ENCODE measurements around the gene LPP. TPM values are rescaled to one million over a fixed set of nuclear protein-coding genes. Genes with fewer than 3 reads are reported as not detected.

Gene LPP
- total RNA-seq, 4 donors from 2014 or later: 1,872 to 3,079 (median 2,300) TPM

- intact Hi-C loops (cut with DNase I): no loop called here
- DNase-seq (ENCODE audit: extremely low spot score): no peak
- Histone ChIP-seq H3K4me3 (no peak overlapping the region), H3K27me3 (no peaks in the 10 kb centered on the region), H3K4me1 (peaks cover 0 to 20% (median 16%) of the 10 kb centered on the region in 4 donors), H3K9me3 (no peaks in the 10 kb centered on the region), H3K27ac (replicated peaks in 1 of 4) (no peak overlapping the region), H3K36me3 (no peaks in the 10 kb centered on the region)
- 90% methylated on average over 3 of the region's 3 CpGs for whole genome bisulfite sequencing
- TF ChIP-seq POLR2AphosphoS5 (IDR thresholded peaks at IDR 0.05): no peak
- TF ChIP-seq POLR2A (IDR thresholded peaks at IDR 0.05; ENCODE audit: low read depth): no peak
- no peak for TF ChIP-seq CTCF (IDR thresholded peaks at IDR 0.05)
- no peak for TF ChIP-seq EP300 (IDR thresholded peaks at IDR 0.05)
These were observed 6.2 kb upstream of the LPP start for GRCh38 chr3:188147782-188148181.

- Histone ChIP-seq H3K27me3 (no peaks in the 10 kb centered on the region), H3K9me3 (no peaks in the 10 kb centered on the region), H3K27ac (replicated peaks in 1 of 4) (no peak overlapping the region), H3K4me3 (no peak overlapping the region), H3K36me3 (no peaks in the 10 kb centered on the region), H3K4me1 (peaks cover 0 to 22% (median 17%) of the 10 kb centered on the region in 4 donors)
- no peak for DNase-seq (ENCODE audit: extremely low spot score)
- intact Hi-C loops (cut with DNase I): no loop called here
- TF ChIP-seq POLR2AphosphoS5 (IDR thresholded peaks at IDR 0.05) (no peak), CTCF (IDR thresholded peaks at IDR 0.05) (no peak)
- 52% methylated on average over 1 of the region's 1 CpG for WGBS
These were observed 5.6 kb upstream of the LPP start for GRCh38 chr3:188148318-188148717.

GRCh38 chr3:188149587-188149986 is 4.4 kb upstream of the LPP start:
- TF ChIP-seq POLR2A (IDR thresholded peaks at IDR 0.05; ENCODE audit: low read depth) (no peak), CTCF (IDR thresholded peaks at IDR 0.05) (no peak), EP300 (IDR thresholded peaks at IDR 0.05) (no peak), POLR2AphosphoS5 (IDR thresholded peaks at IDR 0.05) (no peak)
- Histone ChIP-seq H3K27me3 (no peaks in the 10 kb centered on the region), H3K9me3 (no peaks in the 10 kb centered on the region), H3K27ac (replicated peaks in 1 of 4) (no peak overlapping the region), H3K36me3 (no peaks in the 10 kb centered on the region), H3K4me1 (peaks cover 0 to 24% (median 17%) of the 10 kb centered on the region in 4 donors), H3K4me3 (no peak overlapping the region)
- no peak for DNase-seq (ENCODE audit: extremely low spot score)
- intact Hi-C loops (cut with DNase I): no loop called here
- WGBS: 88% methylated on average over 9 of the region's 9 CpGs

GRCh38 chr3:188150982-188151381 is 3.0 kb upstream of the LPP start:
- Histone ChIP-seq H3K4me1 (peaks cover 3 to 36% (median 27%) of the 10 kb centered on the region in 4 donors), H3K27ac (replicated peaks in 1 of 4) (peak overlapping the region; percentile 98 to 99 (median 99)), H3K36me3 (no peaks in the 10 kb centered on the region), H3K9me3 (no peaks in the 10 kb centered on the region), H3K4me3 (no peak overlapping the region), H3K27me3 (no peaks in the 10 kb centered on the region)
- intact Hi-C loops (cut with DNase I): loop anchor here (5.0 kb wide), 2 partner anchors 71 to 99 kb away; no protein-coding TSS in a partner anchor
- WGBS: 94% methylated on average over 6 of the region's 6 CpGs
- no peak for DNase-seq (ENCODE audit: extremely low spot score)
- TF ChIP-seq EP300 (IDR thresholded peaks at IDR 0.05): no peak
- TF ChIP-seq CTCF (IDR thresholded peaks at IDR 0.05): no peak
- no peak for TF ChIP-seq POLR2A (IDR thresholded peaks at IDR 0.05; ENCODE audit: low read depth)
- TF ChIP-seq POLR2AphosphoS5 (IDR thresholded peaks at IDR 0.05): no peak

GRCh38 chr3:188151438-188151837 is 2.5 kb upstream of the LPP start:
- H3K36me3 ChIP-seq: no peaks in the 10 kb centered on the region

More at GRCh38 chr3:188151438-188151837, 2.5 kb upstream of the LPP start:
- no peaks in the 10 kb centered on the region for H3K9me3 ChIP-seq
- TF ChIP-seq POLR2A (IDR thresholded peaks at IDR 0.05; ENCODE audit: low read depth) (no peak), EP300 (IDR thresholded peaks at IDR 0.05) (no peak), POLR2AphosphoS5 (IDR thresholded peaks at IDR 0.05) (no peak), CTCF (IDR thresholded peaks at IDR 0.05) (no peak)
- peaks cover 8 to 41% (median 30%) of the 10 kb centered on the region in 4 donors for H3K4me1 ChIP-seq
- intact Hi-C loops (cut with DNase I): loop anchor here (5.0 kb wide), 2 partner anchors 71 to 99 kb away; no protein-coding TSS in a partner anchor
- no peak overlapping the region for H3K4me3 ChIP-seq
- 61% methylated on average over 4 of the region's 4 CpGs for WGBS
- no peak for DNase-seq (ENCODE audit: extremely low spot score)
- no peaks in the 10 kb centered on the region for H3K27me3 ChIP-seq
- H3K27ac ChIP-seq (replicated peaks in 1 of 4): peak overlapping the region; percentile 98 to 99 (median 99)
